ENCODE data around the gene SLC25A36.
A peak's percentile ranks its signal among the peaks of the same experiment; 100 is the strongest.

Gene SLC25A36, protein sequence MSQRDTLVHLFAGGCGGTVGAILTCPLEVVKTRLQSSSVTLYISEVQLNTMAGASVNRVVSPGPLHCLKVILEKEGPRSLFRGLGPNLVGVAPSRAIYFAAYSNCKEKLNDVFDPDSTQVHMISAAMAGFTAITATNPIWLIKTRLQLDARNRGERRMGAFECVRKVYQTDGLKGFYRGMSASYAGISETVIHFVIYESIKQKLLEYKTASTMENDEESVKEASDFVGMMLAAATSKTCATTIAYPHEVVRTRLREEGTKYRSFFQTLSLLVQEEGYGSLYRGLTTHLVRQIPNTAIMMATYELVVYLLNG

DNA sequence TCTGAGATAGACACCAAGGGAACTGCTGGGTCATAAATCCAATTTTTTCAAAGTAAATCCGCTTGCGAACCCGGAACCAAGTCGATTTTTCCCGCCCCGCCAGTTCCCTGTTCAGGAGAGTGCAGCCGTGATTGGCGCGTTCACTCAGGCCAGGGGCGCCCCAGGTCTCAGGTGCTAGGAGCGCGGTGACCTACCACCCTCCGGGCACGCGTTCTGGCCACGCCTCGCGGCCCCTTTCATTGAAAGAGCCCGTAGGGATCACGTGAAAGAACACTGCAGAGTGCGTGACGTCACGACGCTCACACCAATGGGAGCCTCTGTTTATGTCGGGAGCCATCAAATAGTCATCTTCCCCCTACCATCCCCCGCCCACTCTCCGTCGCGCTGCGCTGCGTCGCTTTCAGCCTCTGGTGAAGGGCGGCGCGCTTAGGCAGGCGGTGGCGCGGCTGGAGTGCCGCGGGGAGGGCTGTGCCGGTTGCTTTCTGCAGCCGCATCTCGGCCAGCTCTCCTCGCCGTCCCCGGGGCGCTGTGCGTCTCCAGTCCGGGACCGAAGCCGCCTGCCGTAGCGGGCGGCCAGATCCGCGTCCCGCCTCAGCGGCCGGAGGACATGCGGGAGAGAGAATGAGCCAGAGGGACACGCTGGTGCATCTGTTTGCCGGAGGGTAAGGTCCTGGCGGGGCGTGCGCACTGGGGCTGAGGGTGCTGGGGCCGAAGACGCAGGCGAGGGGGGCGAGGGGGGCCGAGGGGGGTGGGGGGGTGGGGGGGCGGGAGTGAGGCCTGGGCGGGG, at the start of gene SLC25A36:
TSS of gene SLC25A36 (plus strand) at position 403 of the 787 bp plus-strand sequence. CDS start at position 622, 219 bp downstream.
- peak; percentile 91 for DNase-seq (ENCODE audit: low read depth)

DNA sequence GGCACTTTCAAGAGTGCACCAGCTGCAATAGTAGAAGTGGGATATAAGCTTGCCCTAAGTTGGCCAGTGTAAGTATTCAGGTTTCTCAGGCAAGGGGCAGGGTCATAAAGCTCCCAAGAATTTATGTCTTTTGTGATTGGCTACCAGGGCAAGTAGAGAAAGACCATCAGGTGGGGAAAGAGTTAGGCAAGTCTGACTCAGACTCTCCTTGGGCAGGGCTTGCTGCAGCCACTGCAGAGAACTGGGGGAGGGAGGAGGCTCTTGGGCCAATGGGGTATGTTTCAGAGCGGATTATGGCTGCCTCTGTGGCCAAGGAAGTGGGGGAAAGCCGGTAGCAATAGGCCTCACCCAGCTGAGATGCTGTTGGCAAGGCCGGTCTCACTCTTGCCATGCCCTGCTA, 44.6 kb upstream of the SLC25A36 start:
- no peak for DNase-seq (ENCODE audit: low read depth)

DNA sequence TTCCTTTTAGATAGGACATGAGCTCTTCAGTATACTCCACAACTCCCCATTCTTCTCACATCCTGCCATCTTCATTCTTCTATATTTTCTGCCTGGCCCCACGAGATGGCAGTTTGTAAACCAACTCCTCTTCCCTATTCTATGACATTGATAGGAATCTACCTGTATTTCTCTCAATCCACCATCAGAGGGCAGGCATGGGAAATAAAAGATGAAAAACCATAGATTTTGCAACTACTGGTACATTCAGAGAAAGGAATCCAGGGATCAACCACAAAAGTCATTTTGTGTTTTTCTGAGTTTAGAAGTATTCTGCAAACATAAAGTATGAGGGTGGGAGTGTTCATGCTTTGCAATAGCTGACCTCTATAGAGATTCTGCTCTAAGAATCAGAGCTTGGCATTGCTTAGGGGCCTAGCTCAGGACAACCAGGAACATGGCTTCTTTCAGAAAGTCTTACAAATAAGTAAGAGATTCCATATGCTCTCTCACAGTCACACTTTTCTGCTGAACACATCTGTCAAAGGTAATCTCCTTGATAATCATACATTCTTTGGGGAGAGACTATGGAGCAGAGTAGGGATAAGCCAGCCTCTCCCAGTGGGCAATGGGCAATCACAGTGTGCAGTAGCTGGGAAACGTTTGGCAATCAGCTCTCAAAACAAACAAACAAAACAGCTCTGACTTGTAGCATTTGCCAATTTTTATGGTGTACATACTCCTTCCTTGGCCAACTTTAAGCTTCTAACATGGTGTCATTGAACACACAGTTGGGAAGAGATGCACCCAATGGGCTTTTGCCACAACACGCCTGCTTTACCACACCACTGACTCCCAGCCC, 43.1 kb upstream of the SLC25A36 start:
- no peak for DNase-seq (ENCODE audit: low read depth)

DNA sequence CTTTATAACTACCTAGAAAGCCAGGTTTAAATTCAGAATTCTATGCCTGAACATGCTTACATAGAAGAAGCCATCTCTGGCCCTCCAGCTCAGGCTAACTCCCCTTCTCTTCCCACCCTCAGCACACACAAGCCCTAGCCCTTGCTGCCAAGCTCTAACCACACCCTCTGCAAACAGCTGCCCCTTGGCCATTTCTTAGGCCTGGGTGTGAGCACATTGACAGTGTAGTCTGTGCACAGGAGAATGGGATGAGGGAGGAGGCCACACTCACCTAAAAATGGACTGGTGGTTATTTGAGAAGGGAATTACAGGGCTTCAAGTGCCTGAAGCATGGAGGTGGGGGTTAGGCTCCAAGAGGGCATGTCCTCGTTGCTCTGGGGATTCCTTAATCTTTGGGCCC, 42.3 kb upstream of the SLC25A36 start:
- no peak for DNase-seq (ENCODE audit: low read depth)

DNA sequence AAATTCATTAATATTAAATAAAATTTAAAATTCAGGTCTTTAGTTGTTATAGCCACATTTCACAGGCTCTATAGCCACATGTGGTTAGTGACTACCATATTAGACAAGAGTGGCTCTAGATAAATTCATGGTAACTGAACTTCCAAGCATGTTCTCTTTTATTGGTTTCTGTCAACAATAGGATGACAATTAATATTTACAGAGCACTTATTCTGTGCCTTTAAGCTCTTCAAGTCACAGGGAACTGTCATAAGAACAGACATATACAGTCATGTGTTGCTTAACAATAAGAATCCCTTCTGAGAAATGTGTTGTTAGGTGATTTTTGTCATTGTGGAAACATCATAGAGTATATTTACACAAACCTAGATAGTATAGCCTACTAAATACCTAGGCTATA, 38.8 kb upstream of the SLC25A36 start:
- no peak for DNase-seq (ENCODE audit: low read depth)

DNA sequence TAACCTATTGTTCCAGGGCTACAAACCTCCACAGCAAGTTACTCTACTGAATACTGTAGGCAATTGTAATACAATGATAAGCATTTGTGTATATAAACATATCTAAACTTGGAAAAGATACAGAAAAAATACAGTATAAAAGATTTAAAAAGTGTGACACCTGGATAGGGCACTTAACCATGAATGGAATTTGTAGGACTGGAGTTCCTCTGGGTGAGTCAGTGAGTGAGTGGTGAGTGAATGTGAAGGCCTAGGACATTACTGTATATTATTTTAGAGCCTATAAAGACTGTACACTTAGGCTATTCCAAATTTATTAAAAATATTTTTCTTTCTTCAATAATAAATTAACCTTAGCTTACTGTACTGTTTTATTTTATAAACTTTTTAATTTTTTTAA, 38.4 kb upstream of the SLC25A36 start:
- DNase-seq (ENCODE audit: low read depth), result no peak

DNA sequence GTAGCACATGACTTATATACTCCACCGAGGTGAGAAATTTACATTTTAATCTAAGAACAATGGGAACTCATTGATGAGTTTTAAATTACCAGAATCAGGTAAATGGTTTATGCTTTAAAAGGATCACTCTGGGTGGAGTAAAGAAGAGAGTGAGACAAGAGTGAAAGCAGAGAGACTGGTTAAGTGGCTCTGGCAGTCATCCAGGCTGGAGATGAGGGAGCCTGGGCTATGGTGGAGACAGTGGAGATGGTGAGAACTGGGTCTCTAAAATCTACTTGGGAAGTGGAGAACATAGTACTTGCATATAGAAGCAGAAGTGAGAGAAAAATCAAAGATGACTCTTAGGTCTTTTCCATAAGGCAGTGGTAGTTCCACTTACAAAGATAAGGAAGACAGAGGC, 37.1 kb upstream of the SLC25A36 start:
- no peak for DNase-seq (ENCODE audit: low read depth)

DNA sequence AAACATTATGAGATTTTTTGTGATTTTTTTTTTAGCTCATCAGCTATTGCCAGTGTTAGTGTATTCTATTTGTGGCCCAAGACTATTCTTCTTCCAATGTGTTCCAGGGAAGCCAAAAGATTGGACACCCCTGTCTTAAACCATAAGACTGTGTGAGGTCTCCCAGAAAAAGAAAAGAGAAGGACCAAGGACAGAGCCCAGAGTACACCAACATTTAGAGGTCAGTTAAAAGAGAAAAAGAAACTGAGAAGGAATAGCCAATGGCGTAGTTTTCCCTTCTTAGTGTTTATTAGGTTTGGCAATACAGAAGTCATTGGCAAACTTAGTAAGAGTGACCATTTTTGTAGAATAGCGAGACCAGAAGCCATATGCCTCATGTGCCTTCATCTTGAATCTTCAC, 36.1 kb upstream of the SLC25A36 start:
- DNase-seq (ENCODE audit: low read depth), result no peak

DNA sequence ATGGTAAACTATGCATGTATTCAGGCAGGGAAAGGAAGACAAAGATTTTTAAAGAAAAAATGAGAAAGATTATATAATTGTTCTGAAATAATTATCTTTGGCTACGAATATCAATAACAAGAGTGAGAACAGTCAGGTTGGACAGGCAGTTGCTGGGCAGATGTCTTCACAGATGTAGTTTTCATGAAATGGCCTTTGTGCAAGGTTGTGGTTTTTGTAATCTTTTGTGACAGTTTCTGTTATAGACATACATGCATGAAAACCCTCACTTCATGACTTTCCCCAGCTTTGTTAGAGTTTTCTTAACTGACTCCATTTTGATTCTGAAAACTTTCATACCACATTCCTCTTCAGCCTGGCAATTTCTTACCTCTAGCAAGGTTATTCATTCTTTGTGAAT, 34.9 kb upstream of the SLC25A36 start:
- no peak for DNase-seq (ENCODE audit: low read depth)

DNA sequence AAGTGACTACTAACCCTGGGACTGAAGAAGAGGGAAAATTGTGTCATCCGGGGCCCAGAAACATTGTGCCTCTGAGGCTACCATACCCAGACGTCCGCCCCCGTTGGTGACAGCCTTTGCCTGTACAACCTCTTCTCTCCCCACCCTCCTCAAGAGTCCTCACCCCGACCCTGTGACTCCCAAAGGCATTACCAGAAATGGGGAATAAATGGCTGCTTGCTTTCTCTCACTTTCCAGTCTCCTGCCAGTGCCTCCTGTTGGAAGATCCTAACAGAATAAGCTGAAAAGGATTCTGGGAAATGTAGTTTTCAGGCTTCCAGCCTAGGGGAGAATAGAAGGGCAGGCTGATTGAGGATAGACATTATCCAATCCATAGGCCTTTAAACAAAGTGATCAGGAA, 30.8 kb upstream of the SLC25A36 start:
- no peak for DNase-seq (ENCODE audit: low read depth)

DNA sequence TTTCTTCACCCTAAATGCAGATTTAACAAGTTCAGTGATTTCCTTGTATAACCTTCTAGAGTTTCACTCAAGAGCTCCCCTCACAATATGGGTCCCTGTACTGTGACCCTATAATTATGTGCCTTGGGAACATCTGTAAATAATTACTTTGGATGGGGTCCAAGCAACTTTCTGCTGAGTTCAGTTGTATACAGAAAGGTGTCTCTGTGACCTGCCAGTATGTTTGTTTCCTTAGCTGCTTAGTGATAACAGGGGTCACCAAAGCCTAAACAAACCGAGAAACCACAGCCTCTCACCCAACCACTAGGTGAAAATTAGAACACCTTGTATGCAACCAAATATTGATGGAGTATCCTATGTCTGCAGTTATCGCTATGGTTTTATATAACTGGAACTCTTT, 29.8 kb upstream of the SLC25A36 start:
- no peak for DNase-seq (ENCODE audit: low read depth)

DNA sequence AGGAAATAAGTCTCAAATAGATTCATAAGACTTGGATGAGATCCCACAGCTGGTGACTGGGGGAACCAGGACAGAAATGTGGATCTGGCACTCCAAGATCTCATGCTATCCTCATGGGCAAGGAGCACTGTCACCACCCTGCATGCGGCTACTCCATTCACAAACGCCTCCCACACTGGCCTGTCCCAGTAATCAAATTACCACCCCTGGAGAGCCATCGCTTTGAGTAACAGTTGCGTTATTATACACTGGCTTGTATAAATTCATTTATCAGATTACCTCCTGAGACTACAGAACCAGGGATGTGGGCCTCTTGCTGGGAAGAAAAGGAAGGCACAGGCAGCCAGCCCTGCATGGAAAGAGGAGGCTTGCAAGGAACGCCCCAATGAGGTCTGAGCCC, 27.9 kb upstream of the SLC25A36 start:
- DNase-seq (ENCODE audit: low read depth), result no peak

DNA sequence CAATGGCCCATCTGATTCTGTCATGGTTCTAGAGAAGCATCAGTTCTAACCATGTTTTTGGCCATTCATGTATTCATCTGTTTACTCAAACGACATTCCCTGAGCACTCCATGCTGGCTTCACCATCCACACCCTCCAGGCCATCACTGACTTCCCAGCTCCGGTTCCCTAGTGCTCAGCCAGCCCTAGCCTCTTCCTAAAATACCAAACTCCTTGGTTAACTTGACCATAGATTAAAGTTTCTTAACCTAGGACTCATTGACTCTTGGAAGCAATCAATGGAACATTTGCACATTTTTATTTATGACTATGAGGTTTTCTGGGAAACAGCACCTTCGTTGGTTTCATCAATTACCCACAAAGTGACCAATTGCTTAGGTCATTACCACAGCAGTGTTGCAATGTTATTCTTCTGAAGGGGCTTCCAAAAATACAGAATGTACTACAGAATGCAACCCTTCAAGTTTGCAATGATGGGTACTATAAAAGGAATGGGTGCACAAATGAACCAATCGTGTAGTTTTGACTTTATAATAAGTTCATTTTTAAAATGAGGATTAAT, 27.2 kb upstream of the SLC25A36 start:
- DNase-seq (ENCODE audit: low read depth), result no peak

DNA sequence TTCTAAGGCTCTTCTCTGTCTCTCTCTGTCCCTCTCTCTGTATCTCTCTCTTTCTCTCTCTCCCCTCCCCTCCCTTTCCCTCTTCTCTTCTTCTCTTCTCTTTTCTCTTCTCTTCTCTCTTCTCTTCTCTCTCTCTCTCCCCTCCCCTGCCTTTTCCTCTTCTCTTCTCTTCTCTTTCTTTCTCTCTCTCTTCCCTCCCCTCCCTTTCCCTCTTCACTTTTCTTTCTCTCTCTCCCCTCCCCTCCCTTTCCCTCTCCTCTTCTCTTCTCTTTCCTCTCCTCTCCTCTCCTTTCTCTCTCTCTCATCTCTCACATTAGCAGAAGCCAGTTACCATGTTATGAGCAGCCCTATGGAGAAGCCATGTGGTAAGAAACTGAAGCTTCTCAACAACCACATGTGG, 25.0 kb upstream of the SLC25A36 start:
- no peak for DNase-seq (ENCODE audit: low read depth)

DNA sequence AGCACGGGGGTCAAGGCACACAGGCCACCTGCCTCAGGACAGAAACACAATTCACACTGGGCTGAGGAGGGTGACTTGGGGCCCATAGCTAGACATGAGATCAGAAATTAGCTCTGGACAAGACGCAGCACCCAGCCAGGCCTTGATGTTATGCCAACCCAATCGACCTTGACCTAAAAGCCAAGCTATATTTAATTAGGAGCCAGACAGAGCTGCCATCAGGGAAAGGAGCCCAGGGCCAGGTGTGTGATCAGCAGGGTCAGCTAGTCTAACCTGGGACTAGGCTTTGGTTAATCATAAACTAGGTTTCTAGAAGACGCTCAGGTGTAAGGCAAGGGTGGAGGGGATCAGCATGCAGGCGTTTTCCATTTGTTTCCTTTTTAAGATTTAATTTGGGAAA, 23.9 kb upstream of the SLC25A36 start:
- no peak for DNase-seq (ENCODE audit: low read depth)

DNA sequence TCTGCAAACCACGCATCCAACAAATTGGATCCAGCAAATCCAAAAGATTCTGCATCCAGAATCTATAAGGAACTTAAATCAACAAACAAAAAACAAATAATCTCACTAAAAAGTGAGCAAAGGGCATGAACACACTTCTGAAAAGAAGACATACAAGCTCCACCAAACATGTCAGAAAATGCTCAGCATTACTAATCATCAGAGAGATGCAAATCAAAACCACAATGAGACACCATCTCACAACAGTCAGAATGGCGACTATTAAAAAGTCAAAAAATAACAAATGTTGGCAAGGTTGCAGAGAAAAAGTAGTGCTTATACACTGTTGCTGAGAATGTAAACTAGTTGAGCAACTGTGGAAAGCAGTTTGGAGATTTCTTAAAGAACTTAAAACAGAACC, 21.6 kb upstream of the SLC25A36 start:
- no peak for DNase-seq (ENCODE audit: low read depth)

DNA sequence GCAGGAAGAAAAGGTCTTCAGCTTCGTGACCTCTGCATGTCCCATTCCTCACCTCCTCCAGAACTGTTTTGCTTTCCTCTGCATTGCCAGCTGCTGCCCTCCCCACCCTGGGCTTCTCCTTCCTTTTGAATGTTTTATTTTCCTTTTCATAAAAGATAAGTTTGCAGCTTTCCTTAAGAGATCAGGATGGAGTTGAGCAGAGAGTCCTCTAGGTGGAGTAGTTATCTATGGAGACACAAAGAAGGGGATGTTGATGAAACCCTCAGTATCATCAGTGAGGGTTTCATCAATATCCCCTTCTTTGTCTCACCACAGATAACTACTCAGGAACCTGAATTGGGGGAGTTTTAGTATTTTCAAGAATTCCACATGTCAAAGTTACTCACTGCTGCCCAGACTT, 19.0 kb upstream of the SLC25A36 start:
- DNase-seq (ENCODE audit: low read depth), result no peak

DNA sequence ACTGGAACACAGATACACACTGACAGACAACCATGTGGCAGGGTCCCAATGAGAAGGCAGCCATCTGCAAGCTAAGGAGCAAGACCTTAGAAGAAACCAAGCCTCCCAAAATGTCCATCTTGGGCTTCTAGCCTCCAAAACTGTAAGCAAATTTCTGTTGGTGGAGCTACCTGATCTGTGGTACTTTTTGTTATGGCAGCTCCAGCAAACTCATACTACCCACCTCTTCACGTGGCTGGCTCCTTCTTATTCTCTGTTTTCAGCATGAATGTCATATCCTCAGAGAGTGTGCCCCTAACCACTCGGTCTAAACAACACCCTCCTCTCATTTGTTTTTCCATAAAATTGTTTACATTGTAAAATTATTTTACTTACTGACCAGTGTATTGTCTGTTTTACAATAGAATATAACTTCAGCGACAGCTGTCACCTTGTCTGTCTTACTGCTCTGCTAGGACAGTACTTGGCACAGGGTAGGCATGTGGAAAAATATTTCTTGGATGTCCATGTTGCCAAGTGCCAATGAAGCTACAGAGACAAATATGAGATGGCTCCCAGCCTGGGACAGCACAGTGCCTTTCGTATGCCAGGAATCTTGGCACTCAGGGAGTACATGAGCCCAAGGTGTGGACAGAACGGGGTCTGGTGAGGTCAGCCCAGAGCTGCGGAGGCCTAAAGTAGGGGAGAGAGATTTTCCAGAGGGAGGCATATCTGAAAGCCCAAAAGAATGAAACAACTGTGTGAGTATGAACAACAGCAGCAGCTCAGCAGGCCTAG, 17.4 kb upstream of the SLC25A36 start:
- no peak for DNase-seq (ENCODE audit: low read depth)

DNA sequence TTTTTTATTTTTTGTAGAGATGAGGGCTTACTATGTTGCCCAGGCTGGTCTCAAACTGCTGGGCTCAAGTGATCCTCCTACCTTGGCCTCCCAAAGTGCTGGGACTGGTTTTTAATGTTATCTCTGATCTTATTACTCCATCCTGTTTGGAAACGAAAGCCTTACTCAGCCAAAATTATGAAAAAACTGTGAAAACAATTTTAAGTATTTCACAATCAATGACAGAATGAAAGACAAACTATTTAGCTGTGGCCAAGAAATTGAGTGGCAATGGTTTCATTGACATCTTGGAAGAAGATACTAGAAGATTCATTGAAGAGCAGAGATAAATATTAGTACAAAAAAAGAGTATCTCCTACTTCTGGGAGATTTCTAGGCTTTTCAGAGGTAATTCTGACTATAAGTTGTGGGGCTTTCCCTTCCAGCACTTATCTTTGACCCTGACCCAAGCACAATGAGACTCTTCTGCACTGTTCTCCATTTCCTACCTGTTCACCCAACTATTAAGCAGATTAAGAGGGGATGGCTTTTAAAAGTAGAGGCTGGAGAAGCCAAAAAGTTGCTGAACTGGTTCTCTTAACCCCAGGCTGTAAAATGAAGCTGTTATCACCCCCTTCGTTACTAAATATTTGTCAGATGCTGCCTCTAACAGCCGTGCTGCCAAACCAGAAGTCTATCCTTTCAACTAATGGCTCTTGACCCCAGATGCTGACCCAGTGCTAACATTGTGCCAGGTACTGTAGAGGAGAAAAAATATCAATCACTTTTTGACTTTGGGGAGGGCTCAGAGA, 14.2 kb upstream of the SLC25A36 start:
- DNase-seq (ENCODE audit: low read depth), result no peak

DNA sequence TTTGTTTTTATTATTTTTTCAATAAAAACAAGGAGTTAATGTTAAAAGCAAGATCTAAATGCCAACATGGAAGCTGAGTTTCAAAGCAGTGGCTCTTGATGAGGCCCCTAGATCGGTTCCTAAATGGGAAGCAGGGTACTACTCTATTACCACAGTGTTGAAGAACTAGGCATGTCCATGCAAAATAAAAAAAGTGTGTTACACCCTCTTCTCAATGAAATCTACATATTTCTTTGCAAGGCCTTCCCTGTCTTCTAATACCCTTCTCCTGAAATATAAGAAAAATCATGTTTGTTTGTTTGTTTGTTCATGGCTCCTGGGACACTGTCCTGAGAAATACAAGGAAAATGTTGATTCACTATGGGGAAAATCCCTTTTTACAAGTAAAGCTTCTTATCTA, 12.2 kb upstream of the SLC25A36 start:
- no peak for DNase-seq (ENCODE audit: low read depth)

DNA sequence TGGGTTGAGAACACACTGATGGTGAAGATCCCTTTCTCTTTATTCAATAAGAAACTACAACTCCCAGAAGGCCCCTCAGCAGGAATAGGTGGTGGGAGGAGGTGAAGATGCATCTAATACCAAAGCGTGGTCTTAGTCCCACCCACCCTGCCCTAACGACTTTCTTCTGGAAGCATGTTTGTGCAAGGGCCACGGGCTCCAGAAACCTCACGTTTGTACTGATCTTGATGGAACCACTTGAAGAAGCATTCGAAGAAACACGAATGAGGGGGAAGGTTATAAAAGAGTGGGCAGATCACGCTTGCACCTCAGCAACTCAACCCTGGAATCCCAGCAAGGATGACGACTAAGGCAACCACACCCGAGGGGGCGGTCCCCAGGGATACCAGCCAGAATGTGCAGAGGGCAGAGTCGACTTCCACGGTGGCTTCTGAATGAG, 10.6 kb upstream of the SLC25A36 start:
- DNase-seq (ENCODE audit: low read depth), result no peak
